HepG2 (cell line): Measurements from ENCODE around the gene TCFL5. TPM values are rescaled to one million over a fixed set of nuclear protein-coding genes. Genes with fewer than 3 reads are reported as not detected.

Experiments
- ARHGAP35 ChIP-seq: sonication (generic); formaldehyde crosslinking; IDR thresholded peaks from 2 replicates; pipeline ENCODE4 v1.9.0; 2022; ENCODE audit warnings: mild to moderate bottlenecking, inconsistent platforms, moderate library complexity, missing genetic modification reagents, borderline replicate concordance
- CREB1 ChIP-seq, 2 experiments: fragments of 450-650 bp in 1 of 2; IDR thresholded peaks; 2 replicates each; pipeline ENCODE4 v1.6.1; 2016 to 2017; ENCODE audit warnings: control low read depth in 1 of 2, mild to moderate bottlenecking in 1 of 2, missing compliant biosample characterization in 1 of 2, missing genetic modification characterization in 1 of 2
- HNRNPLL ChIP-seq: fragments of 200-400 bp; formaldehyde crosslinking; IDR thresholded peaks from 2 replicates; pipeline ENCODE4 v1.6.1; 2017; ENCODE audit warnings: mild to moderate bottlenecking, low read depth, low read length; ENCODE audit not compliant: poor library complexity, severe bottlenecking
- PCBP2 ChIP-seq: fragments of 200-400 bp; formaldehyde crosslinking; optimal IDR thresholded peaks from 2 replicates; pipeline ENCODE3; 2018; ENCODE audit warnings: low read length, low read depth; ENCODE audit not compliant: poor library complexity, severe bottlenecking
- SIX1 ChIP-seq: sonication (generic); formaldehyde crosslinking; IDR thresholded peaks from 2 replicates; pipeline ENCODE4 v1.4.0; 2020; ENCODE audit warnings: missing genetic modification reagents, borderline replicate concordance
- SNAPC2 ChIP-seq: sonication (generic); formaldehyde crosslinking; IDR thresholded peaks from 2 replicates; pipeline ENCODE4 v1.8.1; 2022; ENCODE audit warnings: mild to moderate bottlenecking, missing genetic modification reagents
- ZNF292 ChIP-seq: sonication (generic); formaldehyde crosslinking; IDR thresholded peaks from 2 replicates; pipeline ENCODE4 v1.8.1; 2022; ENCODE audit warnings: mild to moderate bottlenecking, low read depth, missing genetic modification reagents, borderline replicate concordance
- ZNF3 ChIP-seq: IDR thresholded peaks from 2 replicates; pipeline ENCODE4 v1.7.0; 2017; ENCODE audit warnings: inconsistent platforms
- ZNF441 ChIP-seq: sonication (generic); formaldehyde crosslinking; IDR thresholded peaks from 2 replicates; pipeline ENCODE4 v1.7.0; 2021; ENCODE audit warnings: missing genetic modification reagents, borderline replicate concordance
- ZNF546 ChIP-seq: sonication (generic); formaldehyde crosslinking; conservative IDR thresholded peaks from 2 replicates; pipeline ENCODE4 v1.8.1; 2023; ENCODE audit warnings: mild to moderate bottlenecking, missing genetic modification reagents
- ZNF569 ChIP-seq: sonication (generic); formaldehyde crosslinking; IDR thresholded peaks from 2 replicates; pipeline ENCODE4 v1.5.0; 2020; ENCODE audit warnings: mild to moderate bottlenecking, missing genetic modification reagents, moderate library complexity, borderline replicate concordance
- ZNF720 ChIP-seq: sonication (generic); formaldehyde crosslinking; IDR thresholded peaks from 2 replicates; pipeline ENCODE4 v1.4.0; 2020; ENCODE audit warnings: missing genetic modification reagents
- polyA plus RNA-seq, 8 experiments: library from polyadenylated mRNA; depleted of rRNA in 3 of 8; stranded (reverse) in 7 of 8; unstranded in 1 of 8; fragments of >200 nt; fragmentation: Illumina TruSeq in 4 of 8; extraction: Trizol in 4 of 8; gene quantifications; 2 replicates each; pipeline versions ENCODE4 v1.2.1 to v1.2.3, GENCODE V29; 2011 to 2016; ENCODE audit warnings: low read depth in 4 of 8, missing spikeins in 1 of 8, mixed read lengths in 1 of 8; ENCODE audit not compliant: insufficient read depth in 1 of 8
- total RNA-seq, 5 experiments: library from RNA; depleted of rRNA; stranded (reverse); fragments of >200 nt; fragmentation: Illumina TruSeq; extraction: Trizol; gene quantifications; 2 replicates each; pipeline ENCODE4 v1.2.3, GENCODE V29; 2016; ENCODE audit warnings: low read depth in 1 of 5
- TF ChIP-seq, protein P1 (sequence below): sonication (generic); formaldehyde crosslinking; IDR thresholded peaks from 2 replicates; pipeline ENCODE4 v1.4.0; 2020; ENCODE audit warnings: missing genetic modification reagents
- TF ChIP-seq, protein P2 (sequence below): sonication (generic); formaldehyde crosslinking; IDR thresholded peaks from 2 replicates; pipeline ENCODE4 v1.5.0; 2020; ENCODE audit warnings: mild to moderate bottlenecking, missing genetic modification reagents, moderate library complexity
- TF ChIP-seq, protein P3 (sequence below): sonication (generic); formaldehyde crosslinking; IDR thresholded peaks from 2 replicates; pipeline ENCODE4 v1.4.0; 2020; ENCODE audit warnings: missing genetic modification reagents
- TF ChIP-seq, protein P4 (sequence below): sonication (generic); formaldehyde crosslinking; IDR thresholded peaks from 2 replicates; pipeline ENCODE4 v1.4.0; 2020; ENCODE audit warnings: mild to moderate bottlenecking, missing genetic modification reagents
- TF ChIP-seq, protein P5 (sequence below): IDR thresholded peaks from 2 replicates; pipeline ENCODE4 v1.4.0; 2020; ENCODE audit warnings: mild to moderate bottlenecking, missing genetic modification reagents

Gene TCFL5
- total and polyA plus RNA-seq, 2 of the 13 experiments (the other 11 are each of a cell fraction or from before 2014, with no cell fraction given) = 14.8 to 20.0 TPM

DNA sequence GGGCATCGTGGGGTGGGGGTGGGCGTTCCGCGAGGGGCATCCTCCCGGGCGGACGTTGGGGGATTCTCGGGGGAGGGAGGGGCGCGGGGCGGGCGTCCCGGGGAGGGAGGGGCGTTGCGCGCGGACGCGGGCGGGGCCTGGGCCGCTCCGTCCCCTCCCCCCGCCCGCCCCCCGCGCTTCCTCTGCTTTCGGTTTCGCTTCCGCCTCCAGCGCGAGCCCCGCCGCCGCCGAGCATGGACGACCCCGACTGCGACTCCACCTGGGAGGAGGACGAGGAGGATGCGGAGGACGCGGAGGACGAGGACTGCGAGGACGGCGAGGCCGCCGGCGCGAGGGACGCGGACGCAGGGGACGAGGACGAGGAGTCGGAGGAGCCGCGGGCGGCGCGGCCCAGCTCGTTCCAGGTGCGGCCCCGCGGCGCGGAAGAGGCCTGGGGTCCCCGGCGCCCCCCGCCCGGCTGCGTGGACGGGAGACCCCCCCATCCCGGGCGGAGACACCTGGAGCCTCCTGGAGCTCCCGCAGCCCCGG, 56.9 kb downstream of the TCFL5 start, which contains the start of gene OGFR (continued):
- TF ChIP-seq, protein P1, sequence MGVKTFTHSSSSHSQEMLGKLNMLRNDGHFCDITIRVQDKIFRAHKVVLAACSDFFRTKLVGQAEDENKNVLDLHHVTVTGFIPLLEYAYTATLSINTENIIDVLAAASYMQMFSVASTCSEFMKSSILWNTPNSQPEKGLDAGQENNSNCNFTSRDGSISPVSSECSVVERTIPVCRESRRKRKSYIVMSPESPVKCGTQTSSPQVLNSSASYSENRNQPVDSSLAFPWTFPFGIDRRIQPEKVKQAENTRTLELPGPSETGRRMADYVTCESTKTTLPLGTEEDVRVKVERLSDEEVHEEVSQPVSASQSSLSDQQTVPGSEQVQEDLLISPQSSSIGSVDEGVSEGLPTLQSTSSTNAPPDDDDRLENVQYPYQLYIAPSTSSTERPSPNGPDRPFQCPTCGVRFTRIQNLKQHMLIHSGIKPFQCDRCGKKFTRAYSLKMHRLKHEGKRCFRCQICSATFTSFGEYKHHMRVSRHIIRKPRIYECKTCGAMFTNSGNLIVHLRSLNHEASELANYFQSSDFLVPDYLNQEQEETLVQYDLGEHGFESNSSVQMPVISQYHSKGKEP (CRISPR knock-in tag) = no peak
- no peak; the same call in 1 of the 2 replicates for TF ChIP-seq ZNF720 (CRISPR knock-in tag)
- no peak for TF ChIP-seq ZNF546 (CRISPR knock-in tag)
- no peak for TF ChIP-seq CREB1 (IDR thresholded peaks at IDR 0.05)
- TF ChIP-seq CREB1 (CRISPR knock-in tag; IDR thresholded peaks at IDR 0.05) = no peak
- no peak for TF ChIP-seq ZNF569 (CRISPR knock-in tag)
- TF ChIP-seq, protein P2, sequence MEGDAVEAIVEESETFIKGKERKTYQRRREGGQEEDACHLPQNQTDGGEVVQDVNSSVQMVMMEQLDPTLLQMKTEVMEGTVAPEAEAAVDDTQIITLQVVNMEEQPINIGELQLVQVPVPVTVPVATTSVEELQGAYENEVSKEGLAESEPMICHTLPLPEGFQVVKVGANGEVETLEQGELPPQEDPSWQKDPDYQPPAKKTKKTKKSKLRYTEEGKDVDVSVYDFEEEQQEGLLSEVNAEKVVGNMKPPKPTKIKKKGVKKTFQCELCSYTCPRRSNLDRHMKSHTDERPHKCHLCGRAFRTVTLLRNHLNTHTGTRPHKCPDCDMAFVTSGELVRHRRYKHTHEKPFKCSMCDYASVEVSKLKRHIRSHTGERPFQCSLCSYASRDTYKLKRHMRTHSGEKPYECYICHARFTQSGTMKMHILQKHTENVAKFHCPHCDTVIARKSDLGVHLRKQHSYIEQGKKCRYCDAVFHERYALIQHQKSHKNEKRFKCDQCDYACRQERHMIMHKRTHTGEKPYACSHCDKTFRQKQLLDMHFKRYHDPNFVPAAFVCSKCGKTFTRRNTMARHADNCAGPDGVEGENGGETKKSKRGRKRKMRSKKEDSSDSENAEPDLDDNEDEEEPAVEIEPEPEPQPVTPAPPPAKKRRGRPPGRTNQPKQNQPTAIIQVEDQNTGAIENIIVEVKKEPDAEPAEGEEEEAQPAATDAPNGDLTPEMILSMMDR = 0 out of 2 replicates have a peak, but pooled peaks have one; percentile 6
- TF ChIP-seq HNRNPLL = no peak
- TF ChIP-seq ZNF292 (CRISPR knock-in tag) = no peak
- no peak for TF ChIP-seq ZNF3 (CRISPR knock-in tag)
- peak; percentile 31; the same call in 1 of the 2 replicates for TF ChIP-seq ZNF441 (CRISPR knock-in tag)
- no peak for TF ChIP-seq SIX1
- TF ChIP-seq SNAPC2 (CRISPR knock-in tag) = 0 out of 2 replicates have a peak, but pooled peaks have one; percentile 59
- TF ChIP-seq, protein P3, sequence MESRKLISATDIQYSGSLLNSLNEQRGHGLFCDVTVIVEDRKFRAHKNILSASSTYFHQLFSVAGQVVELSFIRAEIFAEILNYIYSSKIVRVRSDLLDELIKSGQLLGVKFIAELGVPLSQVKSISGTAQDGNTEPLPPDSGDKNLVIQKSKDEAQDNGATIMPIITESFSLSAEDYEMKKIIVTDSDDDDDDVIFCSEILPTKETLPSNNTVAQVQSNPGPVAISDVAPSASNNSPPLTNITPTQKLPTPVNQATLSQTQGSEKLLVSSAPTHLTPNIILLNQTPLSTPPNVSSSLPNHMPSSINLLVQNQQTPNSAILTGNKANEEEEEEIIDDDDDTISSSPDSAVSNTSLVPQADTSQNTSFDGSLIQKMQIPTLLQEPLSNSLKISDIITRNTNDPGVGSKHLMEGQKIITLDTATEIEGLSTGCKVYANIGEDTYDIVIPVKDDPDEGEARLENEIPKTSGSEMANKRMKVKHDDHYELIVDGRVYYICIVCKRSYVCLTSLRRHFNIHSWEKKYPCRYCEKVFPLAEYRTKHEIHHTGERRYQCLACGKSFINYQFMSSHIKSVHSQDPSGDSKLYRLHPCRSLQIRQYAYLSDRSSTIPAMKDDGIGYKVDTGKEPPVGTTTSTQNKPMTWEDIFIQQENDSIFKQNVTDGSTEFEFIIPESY = no peak
- TF ChIP-seq ARHGAP35 (CRISPR knock-in tag) = no peak
- no peak for TF ChIP-seq PCBP2
- TF ChIP-seq, protein P4, sequence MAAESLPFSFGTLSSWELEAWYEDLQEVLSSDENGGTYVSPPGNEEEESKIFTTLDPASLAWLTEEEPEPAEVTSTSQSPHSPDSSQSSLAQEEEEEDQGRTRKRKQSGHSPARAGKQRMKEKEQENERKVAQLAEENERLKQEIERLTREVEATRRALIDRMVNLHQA (CRISPR knock-in tag) = no peak
- TF ChIP-seq, protein P5, sequence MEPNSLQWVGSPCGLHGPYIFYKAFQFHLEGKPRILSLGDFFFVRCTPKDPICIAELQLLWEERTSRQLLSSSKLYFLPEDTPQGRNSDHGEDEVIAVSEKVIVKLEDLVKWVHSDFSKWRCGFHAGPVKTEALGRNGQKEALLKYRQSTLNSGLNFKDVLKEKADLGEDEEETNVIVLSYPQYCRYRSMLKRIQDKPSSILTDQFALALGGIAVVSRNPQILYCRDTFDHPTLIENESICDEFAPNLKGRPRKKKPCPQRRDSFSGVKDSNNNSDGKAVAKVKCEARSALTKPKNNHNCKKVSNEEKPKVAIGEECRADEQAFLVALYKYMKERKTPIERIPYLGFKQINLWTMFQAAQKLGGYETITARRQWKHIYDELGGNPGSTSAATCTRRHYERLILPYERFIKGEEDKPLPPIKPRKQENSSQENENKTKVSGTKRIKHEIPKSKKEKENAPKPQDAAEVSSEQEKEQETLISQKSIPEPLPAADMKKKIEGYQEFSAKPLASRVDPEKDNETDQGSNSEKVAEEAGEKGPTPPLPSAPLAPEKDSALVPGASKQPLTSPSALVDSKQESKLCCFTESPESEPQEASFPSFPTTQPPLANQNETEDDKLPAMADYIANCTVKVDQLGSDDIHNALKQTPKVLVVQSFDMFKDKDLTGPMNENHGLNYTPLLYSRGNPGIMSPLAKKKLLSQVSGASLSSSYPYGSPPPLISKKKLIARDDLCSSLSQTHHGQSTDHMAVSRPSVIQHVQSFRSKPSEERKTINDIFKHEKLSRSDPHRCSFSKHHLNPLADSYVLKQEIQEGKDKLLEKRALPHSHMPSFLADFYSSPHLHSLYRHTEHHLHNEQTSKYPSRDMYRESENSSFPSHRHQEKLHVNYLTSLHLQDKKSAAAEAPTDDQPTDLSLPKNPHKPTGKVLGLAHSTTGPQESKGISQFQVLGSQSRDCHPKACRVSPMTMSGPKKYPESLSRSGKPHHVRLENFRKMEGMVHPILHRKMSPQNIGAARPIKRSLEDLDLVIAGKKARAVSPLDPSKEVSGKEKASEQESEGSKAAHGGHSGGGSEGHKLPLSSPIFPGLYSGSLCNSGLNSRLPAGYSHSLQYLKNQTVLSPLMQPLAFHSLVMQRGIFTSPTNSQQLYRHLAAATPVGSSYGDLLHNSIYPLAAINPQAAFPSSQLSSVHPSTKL = no peak
